Omental fat pad (tissue), 4 donors: Measurements from ENCODE around the gene SSRP1. TPM values are rescaled to one million over a fixed set of nuclear protein-coding genes. Genes with fewer than 3 reads are reported as not detected.

Experiments used
- ATAC-seq: fragments of 150-250 bp; one replicate; pipeline ENCODE4 v1.9.1; 2016; ENCODE audit warnings: mild to moderate bottlenecking, moderate library complexity; ENCODE audit not compliant: low FRiP score
- DNase-seq: peaks from one replicate; pipeline ENCODE4 v3.0.0-alpha.2; 2019; ENCODE audit warnings: low spot score
- CTCF ChIP-seq, 3 donors: fragments of 450-650 bp; IDR thresholded peaks; one replicate each; pipeline ENCODE4 v1.5.1; 2016 to 2017; ENCODE audit warnings: antibody characterized with exemption in 3 of 3, mild to moderate bottlenecking in 3 of 3, moderate library complexity in 2 of 3
- total RNA-seq, 4 donors: library from RNA; depleted of rRNA; stranded (reverse); fragments of >200 nt; gene quantifications; one replicate each; pipeline ENCODE4 v1.1.0, GENCODE V29; 2016

SSRP1 gene
- 10 to 100 TPM; 53.5 to 81.8 (median 61.2) TPM for total RNA-seq

GRCh38 chr11:57335343-57336110, at the start of gene SSRP1:
SSRP1 (minus strand) TSS chr11:57335892; CDS start chr11:57335121, 771 bp downstream.
- DNase-seq, result peak; percentile 54
- no peak for TF ChIP-seq CTCF (IDR thresholded peaks at IDR 0.05)
- ATAC-seq, result peak; percentile 90

- no peak for TF ChIP-seq CTCF (IDR thresholded peaks at IDR 0.05)
- ATAC-seq (no peak), DNase-seq (no peak)
Measured at GRCh38 chr11:57380975-57381374, 45.3 kb upstream of the SSRP1 start, which contains the start of gene PRG3. PRG3 (minus strand) TSS chr11:57381150; CDS start chr11:57380708, 442 bp downstream.

- no peak for DNase-seq
- no peak for TF ChIP-seq CTCF (IDR thresholded peaks at IDR 0.05)
- no peak for ATAC-seq
Measured at GRCh38 chr11:57379732-57380131, 44.0 kb upstream of the SSRP1 start.

- no peak for ATAC-seq
- DNase-seq, result no peak
- no peak for TF ChIP-seq CTCF (IDR thresholded peaks at IDR 0.05)
Measured at GRCh38 chr11:57378186-57378585, 42.5 kb upstream of the SSRP1 start.

GRCh38 chr11:57377107-57377506, 41.4 kb upstream of the SSRP1 start:
- TF ChIP-seq CTCF (IDR thresholded peaks at IDR 0.05), result no peak
- no peak for ATAC-seq
- DNase-seq, result no peak

GRCh38 chr11:57376095-57377090, 40.7 kb upstream of the SSRP1 start:
- TF ChIP-seq CTCF (IDR thresholded peaks at IDR 0.05), result no peak
- ATAC-seq, result no peak
- no peak for DNase-seq
